NCI-H460 (cell line): ENCODE measurements around the gene SIRT2. TPM values are rescaled to one million over a fixed set of nuclear protein-coding genes. Genes with fewer than 3 reads are reported as not detected.

ENCODE experiments used
- DNase-seq: peaks from one replicate; pipeline ENCODE4 v3.0.0-alpha.2; 2016; ENCODE audit warnings: low read depth; ENCODE audit errors: extremely low read depth
- total RNA-seq: library from RNA; depleted of rRNA; stranded (reverse); fragments of >200 nt; shearing (Covaris generic); gene quantifications from 2 replicates; pipeline ENCODE4 v1.2.3, GENCODE V29; 2014

Gene SIRT2
- total RNA-seq, 1 experiment from 2014 or later: 23.3 TPM

DNA sequence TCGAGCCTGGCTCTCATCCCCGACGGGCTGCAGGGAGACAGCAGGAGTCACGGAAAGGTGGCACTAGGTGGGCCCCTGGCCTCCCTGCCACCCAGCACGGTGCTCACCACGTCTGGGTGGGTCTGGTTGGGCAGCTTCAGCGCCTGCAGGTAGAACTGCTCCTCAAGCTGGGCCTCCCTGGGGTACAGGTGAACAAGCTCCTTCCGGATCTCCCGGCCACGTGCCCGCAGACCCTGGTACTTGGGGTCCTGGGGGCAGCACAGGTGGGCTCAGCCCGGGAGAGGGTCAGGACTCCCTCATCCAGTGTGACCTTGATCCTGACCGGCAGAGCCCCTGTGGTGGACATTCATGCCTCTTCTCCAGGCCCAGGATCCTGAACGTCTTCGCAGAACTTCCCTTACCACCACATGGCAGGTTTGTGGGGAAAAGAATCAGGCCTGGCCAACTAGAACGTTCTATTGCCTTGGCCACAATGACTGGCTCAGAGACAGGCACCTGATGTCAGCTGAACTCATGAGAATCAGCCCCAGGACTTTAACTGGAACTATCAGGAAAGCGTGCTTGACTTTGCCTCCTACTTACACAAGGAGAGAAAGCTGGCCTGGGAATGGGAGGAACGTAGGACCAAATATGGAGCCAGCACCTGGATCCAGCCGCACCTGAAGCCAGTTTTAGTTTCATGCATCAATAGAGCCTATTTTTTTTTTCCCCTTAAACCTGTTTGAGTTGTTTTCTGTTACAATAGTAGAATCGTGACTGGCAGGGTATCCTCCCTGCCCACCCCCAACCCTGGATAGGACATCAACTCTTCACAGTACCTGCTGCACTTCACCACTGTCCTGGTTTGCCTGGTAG, 22.2 kb upstream of the SIRT2 start:
- no peak for DNase-seq

GRCh38 chr19:38920602-38921419, 21.4 kb upstream of the SIRT2 start:
- no peak for DNase-seq

DNA sequence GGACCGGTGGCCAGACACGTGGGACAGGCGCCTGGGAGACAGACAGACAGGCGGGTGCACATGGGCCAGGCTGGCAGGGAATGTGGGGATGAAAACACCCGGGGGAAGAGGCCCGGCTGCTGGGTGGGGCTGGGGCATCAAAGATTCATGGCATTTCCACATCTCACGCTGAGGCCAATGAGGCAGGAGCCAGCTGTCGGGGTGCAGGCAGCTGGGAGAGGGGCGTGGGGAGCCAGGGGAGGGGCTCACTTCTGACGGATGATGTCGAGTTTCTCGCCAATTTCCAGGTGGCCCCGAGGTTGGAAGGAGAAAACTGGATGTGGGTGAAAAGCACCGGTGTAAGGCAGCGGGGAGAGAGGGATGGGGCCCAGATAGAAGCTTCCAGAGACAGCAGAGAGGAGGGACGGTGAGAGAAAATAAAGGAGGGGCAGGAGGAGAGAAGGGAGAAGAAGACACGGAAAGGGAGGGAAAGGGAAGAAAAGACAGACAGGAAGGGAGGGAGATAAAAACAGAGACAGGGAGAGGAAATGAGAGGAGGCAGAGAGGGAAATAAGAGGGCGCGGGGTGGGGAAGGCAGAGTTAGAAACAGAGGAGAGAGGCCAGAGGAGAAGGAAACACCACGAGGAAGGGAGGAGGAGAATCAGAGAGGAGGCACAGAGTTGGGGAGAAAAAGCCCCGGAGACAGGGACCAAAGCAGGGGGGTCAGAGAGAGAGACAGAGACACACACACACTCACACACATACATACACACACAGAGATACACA, 20.6 kb upstream of the SIRT2 start:
- DNase-seq: no peak

DNA sequence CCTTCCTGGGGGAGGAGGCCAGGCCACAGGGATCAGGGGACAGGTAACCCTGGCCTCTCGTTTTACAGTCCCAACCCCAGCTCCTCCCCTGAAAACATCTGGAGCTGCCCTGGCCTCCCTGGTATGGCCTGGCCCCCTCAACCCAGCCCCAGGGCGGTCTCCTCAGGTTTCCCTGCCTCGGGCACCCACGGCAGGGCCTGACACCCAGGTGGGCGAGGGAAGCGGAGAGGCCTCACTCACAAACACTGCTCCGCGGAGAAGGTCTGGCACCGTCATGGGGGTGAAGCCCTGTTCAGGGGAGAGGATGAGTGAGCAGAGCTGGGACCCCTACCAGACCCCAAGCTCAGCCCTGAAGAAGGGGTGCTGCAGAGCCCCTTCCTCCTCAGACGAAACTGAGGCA, 19.1 kb upstream of the SIRT2 start:
- no peak for DNase-seq

GRCh38 chr19:38917921-38918491, 18.6 kb upstream of the SIRT2 start:
- peak; percentile 8 for DNase-seq

GRCh38 chr19:38917516-38917915, 18.1 kb upstream of the SIRT2 start:
- no peak for DNase-seq

DNA sequence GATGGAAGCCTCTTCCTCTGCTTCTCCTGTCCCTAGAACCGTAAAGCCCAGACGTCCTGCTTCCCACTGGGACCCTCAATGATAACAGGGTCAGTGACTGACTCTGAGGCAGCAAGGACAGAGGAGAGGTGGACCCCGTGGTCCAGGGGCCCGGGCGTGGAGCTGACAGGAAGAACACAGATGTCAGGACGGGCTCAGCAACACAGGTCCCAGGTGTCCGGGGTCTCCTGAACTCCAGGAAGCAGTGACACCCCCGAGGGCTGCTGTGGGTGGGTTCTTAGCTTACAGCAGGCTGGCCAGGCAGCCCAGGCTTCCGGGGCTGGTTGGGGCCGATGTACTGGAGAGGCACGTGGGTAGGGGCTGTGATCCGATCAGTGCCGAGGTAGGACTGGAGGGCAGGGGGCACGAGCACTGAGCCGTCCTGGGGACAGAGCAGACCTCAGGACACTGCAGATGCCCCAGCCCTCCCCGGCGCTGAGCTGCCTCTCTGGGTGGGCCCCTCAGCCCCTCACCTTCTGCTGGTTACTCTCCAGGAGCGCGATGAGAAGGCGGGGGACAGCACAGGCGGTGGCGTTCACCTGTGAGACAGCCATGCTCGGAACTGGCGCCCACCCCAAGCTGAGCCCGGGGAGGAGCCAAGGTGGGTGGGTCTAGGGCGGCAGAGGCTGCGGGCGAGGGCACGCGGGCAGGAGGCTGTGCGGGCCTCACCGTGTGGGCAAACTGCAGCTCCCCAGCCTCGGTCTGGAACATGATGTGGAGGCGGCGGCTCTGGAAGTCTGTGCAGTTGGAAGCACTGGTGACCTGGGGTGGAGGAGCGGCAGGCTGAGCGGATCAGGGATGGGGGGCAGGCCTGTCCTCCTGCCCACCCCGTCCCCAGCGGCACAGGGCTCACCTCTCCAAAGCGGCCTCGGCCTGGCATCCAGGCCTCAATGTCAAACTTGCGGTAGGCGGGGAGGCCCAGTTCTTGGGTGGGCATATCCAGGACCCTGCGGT, 16.2 kb upstream of the SIRT2 start:
- no peak for DNase-seq

GRCh38 chr19:38913958-38914357, 14.5 kb upstream of the SIRT2 start:
- no peak for DNase-seq

DNA sequence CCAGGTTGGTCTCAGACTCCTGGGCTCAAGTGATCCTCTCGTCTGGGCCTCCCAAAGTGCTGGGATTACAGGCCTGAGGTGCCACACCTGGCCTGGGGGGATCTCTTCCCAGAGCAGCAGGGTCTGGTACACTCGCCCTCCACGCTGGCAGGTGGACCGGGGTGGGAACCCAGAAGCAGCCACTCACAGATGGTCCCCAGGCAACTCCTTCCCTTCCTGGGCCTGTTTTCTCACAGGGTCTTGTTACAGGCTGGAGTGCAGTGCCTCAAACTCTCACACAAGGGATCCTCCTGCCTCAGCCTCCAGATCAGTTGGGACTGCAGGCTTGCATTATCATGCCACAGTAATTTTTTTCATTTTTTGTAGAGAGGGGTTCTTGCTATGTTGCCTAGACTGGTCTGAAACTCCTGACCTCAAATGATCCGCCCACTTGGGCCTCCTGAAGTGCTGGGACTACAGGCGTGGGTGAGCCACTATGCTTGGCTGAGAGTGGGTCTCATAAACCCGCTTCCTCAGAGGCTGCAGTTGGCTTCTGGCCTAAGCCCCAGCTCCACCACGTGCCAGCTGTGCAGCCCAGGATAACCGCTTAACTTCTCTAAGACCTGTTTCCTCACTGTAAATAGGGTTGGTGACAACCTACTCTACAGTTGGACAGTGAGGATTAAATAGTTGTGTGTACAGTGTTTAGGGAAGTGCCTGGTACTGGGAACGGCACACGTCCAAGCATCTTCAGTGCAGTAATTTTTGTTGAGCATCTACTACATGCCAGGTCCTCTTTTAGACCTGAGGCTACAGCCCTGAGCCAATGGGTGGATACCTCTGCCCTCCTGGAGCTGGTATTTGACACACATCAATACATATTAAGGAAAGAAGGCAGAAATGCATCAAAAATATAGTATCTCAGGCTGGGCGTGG, 13.4 kb upstream of the SIRT2 start:
- no peak for DNase-seq

DNA sequence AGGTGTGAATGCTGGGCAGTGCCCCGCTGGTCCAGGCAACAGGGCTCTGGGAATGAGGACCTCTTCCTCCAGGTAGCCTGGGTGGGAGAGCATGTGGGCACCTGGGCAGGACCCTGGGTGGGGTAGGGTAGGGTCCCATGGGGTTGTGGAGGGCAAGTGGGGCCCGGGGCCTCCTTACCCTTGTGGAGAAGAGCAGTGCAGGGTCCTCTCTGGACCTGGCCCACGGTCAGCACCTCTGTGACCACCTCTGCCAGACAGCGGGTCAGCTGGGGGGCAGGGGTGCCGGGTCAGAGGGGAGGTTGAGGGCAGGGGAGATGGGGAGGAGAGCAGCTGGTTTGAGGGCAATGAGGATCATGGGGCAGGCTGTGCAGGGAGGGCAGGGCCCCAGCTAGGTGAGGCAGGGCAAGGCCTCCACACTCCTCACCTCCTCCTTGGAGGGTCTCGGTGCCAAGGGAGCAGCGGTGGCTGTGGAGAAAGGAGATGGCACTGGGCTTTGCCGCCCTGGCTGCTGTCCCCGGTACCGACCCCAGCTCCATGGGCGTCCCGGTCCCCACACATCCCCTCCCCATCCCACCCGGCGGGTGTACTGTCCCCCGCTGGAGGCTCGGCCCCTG, 12.1 kb upstream of the SIRT2 start:
- no peak for DNase-seq

DNA sequence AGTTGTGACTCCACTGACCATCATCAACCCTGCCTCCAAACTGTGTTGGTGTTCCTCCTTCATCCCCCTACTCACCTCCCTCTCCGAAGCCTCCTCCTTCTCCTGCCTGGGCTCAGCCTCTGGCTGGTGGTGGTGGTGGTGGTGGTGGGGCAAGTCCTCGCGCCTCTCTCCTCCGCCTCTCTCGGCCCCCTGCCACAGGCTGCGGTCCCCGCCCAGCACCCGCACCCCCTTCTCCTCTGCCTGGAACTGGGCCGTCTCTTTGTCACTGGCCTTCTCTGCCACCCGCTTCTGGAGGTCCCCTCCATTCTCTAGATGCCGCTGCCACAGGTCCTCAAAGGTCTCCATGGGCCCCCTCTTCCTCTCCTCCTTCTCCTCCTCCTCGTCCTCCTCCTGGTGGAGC, 11.1 kb upstream of the SIRT2 start:
- DNase-seq: no peak

DNA sequence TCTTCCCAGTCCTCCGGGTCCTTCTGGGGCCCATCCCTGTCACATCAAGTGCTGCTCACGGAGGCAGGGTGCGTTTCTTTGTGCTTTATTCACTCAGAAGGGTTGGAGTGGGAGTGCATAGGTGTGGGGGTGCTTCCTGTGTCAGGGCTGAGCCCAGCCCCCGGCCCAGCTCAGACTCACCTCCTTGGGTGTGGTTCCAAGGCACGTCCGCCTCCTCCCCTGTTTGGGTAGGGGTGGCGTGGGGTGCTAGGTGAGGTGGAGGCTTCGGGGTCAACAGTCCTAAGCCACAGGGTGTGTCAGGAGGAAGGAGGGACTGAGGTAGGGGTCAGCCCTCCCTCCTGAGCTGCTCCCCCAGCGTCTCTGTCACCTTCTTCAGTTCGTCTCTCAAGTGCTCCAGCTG, 9.5 kb upstream of the SIRT2 start:
- DNase-seq: no peak

DNA sequence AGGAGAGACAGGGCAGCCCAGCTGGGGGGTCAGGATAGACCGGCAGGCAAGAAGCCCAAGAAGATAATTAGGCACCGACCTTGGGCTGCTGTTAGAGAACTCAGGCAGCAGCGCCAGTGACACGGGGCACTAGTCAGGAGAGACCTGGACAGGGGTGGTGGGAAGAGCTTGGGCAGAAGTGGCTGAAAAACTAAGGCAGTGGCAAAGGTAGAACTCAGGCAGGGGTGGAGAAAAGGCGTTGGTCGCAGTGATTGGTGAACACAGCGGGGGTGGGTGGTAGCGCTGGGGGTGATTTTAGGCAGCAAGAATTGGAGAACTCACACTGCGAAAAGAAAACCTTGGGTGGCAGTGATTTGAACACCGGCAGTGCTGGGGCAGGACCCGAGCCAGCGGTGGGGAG, 8.3 kb upstream of the SIRT2 start:
- no peak for DNase-seq

- no peak for DNase-seq
Measured at GRCh38 chr19:38907227-38907626, 7.8 kb upstream of the SIRT2 start.

DNA sequence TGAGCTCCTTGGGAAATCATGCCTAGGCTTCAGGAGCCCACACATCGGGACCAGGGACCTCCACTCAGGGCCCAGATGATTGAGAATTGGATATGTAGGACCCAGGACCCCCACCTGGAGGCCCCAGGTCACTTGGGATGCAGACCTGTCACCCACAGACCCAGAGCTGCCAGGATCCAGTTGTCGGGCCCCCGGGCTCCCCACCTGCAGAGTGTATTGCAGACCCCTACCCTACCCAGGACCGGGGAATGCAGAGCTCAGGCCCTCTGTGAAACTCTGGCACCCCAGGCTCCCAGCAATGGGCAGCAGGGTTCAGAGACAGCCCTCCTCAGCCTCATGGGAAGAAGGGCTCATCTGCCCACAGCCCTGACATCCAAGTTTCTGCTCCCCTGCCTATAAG, 6.2 kb upstream of the SIRT2 start:
- no peak for DNase-seq

DNA sequence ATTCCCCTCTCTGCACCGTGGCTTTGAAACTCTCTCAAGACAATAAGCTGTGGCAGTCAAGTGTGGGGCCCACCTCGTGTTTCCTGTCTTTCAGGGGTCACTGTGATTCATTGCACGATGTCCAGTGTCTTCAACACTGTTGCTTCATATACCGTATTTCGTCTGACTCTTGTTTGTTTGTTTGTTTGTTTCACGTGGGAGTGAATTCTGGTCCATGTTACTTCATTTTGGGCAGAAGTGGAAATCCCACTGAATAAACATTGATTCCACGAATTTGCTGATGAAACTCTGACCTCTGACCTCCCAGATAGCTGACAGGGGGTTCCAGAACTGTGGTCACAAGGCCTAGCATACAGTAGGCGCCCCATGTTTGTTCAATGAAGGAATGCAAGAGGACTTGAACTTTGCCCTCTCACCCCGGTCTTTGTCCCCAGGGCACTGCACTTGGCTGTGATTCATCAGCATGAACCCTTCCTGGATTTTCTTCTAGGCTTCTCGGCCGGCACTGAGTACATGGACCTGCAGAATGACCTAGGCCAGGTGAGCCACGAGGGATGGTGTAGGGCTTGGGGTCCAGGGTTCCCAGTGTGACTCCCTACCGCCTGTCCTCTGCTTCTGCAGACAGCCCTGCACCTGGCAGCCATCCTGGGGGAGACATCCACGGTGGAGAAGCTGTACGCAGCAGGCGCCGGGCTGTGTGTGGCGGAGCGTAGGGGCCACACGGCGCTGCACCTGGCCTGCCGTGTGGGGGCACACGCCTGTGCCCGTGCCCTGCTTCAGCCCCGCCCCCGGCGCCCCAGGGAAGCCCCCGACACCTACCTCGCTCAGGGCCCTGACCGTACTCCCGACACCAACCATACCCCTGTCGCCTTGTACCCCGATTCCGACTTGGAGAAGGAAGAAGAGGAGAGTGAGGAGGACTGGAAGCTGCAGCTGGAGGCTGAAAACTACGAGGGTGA, 5.4 kb upstream of the SIRT2 start:
- DNase-seq: no peak

GRCh38 chr19:38901683-38902082, 2.3 kb upstream of the SIRT2 start:
- DNase-seq: no peak
